Activated naive CD4-positive, alpha-beta T cell treated with anti-CD3 and anti-CD28 coated beads for 36 hours (primary cell): ENCODE results near the gene NUDT21. TPM values are rescaled to one million over a fixed set of nuclear protein-coding genes. Genes with fewer than 3 reads are reported as not detected.

Experiments
- CTCF ChIA-PET: fragments of 350-600 bp; sonication (Branson Sonifier 250); formaldehyde crosslinking; loops from one replicate; lab custom pipeline; 2021; ENCODE audit warnings: antibody characterized with exemption; lab: Charles Lee
- DNase-seq: peaks from one replicate; pipeline ENCODE4 v3.0.0-alpha.2; 2020
- H3K27ac Mint-ChIP-seq: one replicate; pipeline ENCODE4 v1.8.0; 2021; ENCODE audit warnings: mild to moderate bottlenecking, mixed read lengths
- H3K27me3 Mint-ChIP-seq: one replicate; pipeline ENCODE4 v1.8.0; 2021; ENCODE audit warnings: low read depth, mixed read lengths
- H3K36me3 Mint-ChIP-seq: one replicate; pipeline ENCODE4 v1.8.0; 2021; ENCODE audit warnings: low read depth, mixed read lengths
- H3K4me1 Mint-ChIP-seq: one replicate; pipeline ENCODE4 v1.8.0; 2021; ENCODE audit warnings: low read depth, mixed read lengths
- H3K4me3 Mint-ChIP-seq: one replicate; pipeline ENCODE4 v1.8.0; 2021; ENCODE audit warnings: mild to moderate bottlenecking, moderate library complexity, mixed read lengths
- H3K9me3 Mint-ChIP-seq: one replicate; pipeline ENCODE4 v1.8.0; 2021; ENCODE audit warnings: mixed read lengths
- intact Hi-C: fragments of 100-400 bp; cut with micrococcal nuclease; formaldehyde crosslinking; loops from one replicate; pipeline ENCODE4 v1.15.1; 2023
- total RNA-seq, 2 experiments: library from RNA; stranded (reverse); gene quantifications; one replicate each; pipeline ENCODE4 v1.2.3, GENCODE V29; 2021

NUDT21 gene
- total RNA-seq, 2 experiments from 2014 or later = 324 to 330 TPM

DNA sequence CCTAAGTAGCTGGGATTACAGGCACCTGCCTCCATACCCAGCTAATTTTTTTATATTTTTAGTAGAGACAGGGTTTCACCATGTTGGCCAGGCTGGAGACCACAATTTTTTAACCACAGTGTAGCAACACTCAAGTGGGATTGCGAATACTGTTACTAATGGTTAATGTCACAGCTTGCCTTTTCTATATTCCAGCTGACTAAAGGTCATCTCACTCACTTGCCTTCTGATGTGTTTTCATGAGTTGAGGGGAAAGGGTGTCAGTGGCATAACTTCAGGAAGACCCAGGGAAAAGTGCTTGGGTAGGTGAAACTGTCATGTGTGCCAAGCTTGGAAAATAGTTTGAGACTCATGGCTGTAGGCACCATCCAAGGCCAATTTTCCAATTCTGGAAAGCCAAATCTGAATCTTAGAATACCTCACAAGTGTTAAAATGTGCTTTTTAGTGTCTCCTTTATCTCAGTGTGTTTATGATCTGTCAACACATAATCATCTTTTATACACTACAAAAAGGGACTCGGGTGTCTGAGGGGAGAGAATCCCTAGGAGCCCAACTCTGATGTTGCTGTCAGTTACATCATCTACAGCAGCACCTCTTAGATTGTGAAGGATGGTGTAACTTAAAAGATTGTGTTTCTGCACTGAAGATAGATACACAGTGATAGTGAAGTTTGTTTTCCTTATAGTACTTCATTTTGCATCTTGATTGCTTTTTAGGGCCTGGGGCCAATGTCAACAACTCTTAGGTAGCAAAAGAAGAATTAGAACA is 27.3 kb upstream of the NUDT21 start:
- peak overlapping the region; percentile 3 for H3K27ac Mint-ChIP-seq
- peaks cover 25% of the 10 kb centered on the region for H3K4me1 Mint-ChIP-seq
- no peaks in the 10 kb centered on the region for H3K9me3 Mint-ChIP-seq
- no peak overlapping the region for H3K4me3 Mint-ChIP-seq
- CTCF ChIA-PET = interaction anchor here (0.6 kb wide), 1 partner anchor 64 kb away, joined by 5 read pairs; no protein-coding TSS in a partner anchor
- intact Hi-C loops = no loop called here
- DNase-seq = no peak
- H3K36me3 Mint-ChIP-seq = peaks cover 33% of the 10 kb centered on the region
- H3K27me3 Mint-ChIP-seq = no peaks in the 10 kb centered on the region

DNA sequence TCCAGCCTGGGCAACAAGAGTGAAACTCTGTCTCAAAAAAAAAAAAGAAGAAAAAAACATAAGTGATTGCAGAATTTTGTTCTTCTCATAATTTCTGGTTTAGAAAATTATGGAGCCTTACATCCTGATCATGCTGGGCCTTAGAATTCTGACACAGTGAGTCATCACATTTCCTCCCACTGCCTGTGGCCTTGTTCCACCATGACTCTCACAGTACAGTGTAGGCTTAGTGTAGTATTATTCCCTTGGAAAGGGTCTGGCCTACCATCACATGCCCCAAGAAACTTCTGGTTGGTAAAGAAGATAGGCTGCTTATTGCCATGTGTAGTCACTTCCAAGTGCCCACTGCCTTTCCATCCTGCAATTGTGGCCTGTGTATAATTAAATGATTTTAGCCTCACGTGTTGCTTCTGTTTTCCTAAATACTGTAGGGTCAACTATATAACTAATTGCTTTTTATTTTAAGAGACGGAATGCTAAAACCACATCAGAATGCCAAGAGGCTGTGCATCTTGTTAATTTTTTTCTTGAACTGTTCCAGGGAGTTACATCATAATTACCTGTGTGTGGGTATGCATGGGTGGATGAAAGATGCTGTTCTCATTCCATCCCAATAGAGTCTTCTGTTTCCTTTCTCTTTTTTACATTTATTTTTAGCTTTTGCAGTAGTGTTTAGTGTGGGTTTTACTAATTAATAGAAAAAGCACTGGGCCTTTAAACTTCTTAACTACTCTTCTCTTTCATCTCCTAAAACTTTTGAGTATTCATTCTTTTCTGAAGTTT is 26.2 kb upstream of the NUDT21 start:
- DNase-seq = peak; percentile 26
- H3K27me3 Mint-ChIP-seq = no peaks in the 10 kb centered on the region
- H3K4me3 Mint-ChIP-seq = no peak overlapping the region
- peaks cover 39% of the 10 kb centered on the region for H3K36me3 Mint-ChIP-seq
- H3K9me3 Mint-ChIP-seq = no peaks in the 10 kb centered on the region
- peak overlapping the region; percentile 84 for H3K27ac Mint-ChIP-seq
- intact Hi-C loops = no loop called here
- CTCF ChIA-PET = no interaction called here
- peaks cover 25% of the 10 kb centered on the region for H3K4me1 Mint-ChIP-seq

DNA sequence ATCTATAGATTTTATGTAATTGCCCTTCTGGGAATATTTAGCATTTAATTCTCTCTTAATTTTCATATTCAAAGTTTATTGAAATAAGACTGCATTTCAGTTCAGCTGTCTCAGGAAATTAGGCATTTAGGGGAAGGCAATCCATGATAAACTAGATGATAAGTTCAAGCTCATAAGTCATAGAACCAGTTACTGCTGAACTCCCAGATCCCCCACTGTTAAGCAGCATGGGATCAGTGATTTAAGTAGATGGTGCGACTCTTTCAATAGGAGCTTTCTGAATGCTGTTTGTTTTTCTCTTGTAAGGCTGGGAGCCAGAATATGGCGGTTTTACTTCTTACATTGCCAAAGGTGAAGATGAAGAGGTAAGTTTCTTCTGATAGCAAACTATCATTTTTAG is 24.1 kb upstream of the NUDT21 start:
- Mint-ChIP-seq H3K9me3 (no peaks in the 10 kb centered on the region), H3K27me3 (no peaks in the 10 kb centered on the region), H3K36me3 (peaks cover 49% of the 10 kb centered on the region), H3K4me1 (peaks cover 25% of the 10 kb centered on the region), H3K4me3 (no peak overlapping the region), H3K27ac (no peak overlapping the region)
- CTCF ChIA-PET = interaction anchor here (0.6 kb wide), 1 partner anchor 20 kb away, joined by 3 read pairs; no protein-coding TSS in a partner anchor
- DNase-seq = no peak
- intact Hi-C loops = no loop called here

DNA sequence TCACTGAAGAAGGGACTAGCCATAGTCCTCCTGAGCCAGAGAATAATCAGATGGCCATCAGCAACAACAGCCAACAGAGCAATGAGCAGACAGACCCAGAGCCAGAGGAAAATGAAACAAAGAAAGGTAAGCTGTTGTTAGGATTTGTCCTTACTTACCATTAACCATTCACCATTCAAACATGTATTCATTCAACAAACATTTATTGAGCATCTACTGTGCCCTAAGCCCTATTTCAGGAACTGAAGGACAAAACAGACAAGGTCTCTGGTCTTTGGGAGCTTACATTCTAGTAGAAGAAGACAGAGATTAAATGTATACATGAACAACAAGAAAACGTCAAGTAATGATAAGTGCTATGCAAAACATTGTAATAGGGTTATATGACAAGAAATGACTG is 19.5 kb upstream of the NUDT21 start:
- Mint-ChIP-seq H3K27me3 (no peaks in the 10 kb centered on the region), H3K27ac (no peak overlapping the region), H3K9me3 (no peaks in the 10 kb centered on the region), H3K4me3 (no peak overlapping the region), H3K4me1 (no peaks in the 10 kb centered on the region), H3K36me3 (peaks cover 46% of the 10 kb centered on the region)
- CTCF ChIA-PET = interaction anchor here (0.9 kb wide), 1 partner anchor 47 kb away, joined by 5 read pairs; no protein-coding TSS in a partner anchor
- intact Hi-C loops = no loop called here
- no peak for DNase-seq

DNA sequence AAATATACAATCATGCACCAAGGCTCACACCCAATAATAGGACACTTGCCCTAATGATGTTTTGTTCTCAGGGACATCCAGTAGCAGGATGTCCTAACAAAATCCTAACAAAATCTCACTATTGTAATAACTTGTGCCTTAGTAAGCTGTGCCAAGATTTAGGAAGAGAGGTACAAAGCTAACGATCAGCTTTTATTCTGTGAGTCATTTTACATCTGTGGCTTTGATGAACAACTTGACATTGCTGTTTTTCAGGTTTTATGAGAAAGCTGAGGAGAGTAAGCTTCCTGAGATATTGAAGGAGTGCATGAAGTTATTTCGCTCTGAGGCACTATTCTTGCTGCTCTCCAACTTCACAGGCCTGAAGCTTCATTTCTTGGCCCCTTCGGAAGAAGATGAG is 19.1 kb upstream of the NUDT21 start:
- no peaks in the 10 kb centered on the region for H3K9me3 Mint-ChIP-seq
- no peaks in the 10 kb centered on the region for H3K4me1 Mint-ChIP-seq
- CTCF ChIA-PET = interaction anchor here (2.0 kb wide), 1 partner anchor 10 kb away, joined by 8 read pairs; no protein-coding TSS in a partner anchor
- H3K36me3 Mint-ChIP-seq = peaks cover 45% of the 10 kb centered on the region
- no peak overlapping the region for H3K4me3 Mint-ChIP-seq
- no peaks in the 10 kb centered on the region for H3K27me3 Mint-ChIP-seq
- DNase-seq = no peak
- H3K27ac Mint-ChIP-seq = no peak overlapping the region
- intact Hi-C loops = no loop called here

DNA sequence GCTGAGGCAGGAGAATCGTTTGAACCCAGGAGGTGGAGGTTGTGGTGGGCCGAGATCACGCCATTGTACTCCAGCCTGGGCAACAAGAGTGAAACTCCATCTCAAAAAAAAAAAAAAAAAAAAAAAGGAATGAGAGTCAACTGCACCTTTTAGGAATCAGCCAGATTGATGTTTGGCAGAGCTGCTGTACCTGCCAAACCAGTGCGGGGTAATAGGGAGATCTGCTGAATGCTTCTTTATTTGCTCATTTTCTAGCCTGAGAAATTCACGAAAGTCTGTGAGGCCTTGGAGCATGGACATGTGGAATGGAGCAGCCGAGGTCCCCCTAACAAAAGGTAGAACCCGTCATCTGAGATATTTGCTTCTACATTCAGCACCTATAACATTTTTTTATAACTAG is 18.6 kb upstream of the NUDT21 start:
- Mint-ChIP-seq H3K36me3 (peaks cover 40% of the 10 kb centered on the region), H3K27ac (no peak overlapping the region), H3K27me3 (no peaks in the 10 kb centered on the region), H3K4me3 (no peak overlapping the region), H3K9me3 (no peaks in the 10 kb centered on the region), H3K4me1 (no peaks in the 10 kb centered on the region)
- CTCF ChIA-PET = interaction anchor here (1.4 to 2.0 kb wide), 2 partner anchors 10 to 13 kb away, joined by 3 to 8 read pairs; no protein-coding TSS in a partner anchor
- intact Hi-C loops = no loop called here
- DNase-seq = no peak

DNA sequence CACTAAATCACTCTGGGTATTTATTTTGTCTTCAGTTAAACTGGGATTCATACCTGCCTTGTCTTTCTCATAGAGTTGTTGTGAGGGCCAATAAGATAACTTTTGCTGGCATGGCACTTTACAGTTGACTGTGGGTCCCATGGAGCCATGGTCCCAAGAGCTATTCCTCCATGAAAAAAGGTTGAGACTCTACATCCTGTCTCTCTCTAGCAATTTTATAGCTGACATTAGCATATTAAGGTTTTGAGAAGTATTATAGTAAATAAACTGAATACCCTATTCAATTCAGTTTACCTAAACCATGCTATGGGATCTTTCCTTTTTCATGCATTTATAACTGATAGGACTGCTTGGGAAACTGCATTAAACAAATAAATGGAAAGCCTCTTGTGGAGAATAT is 17.7 kb upstream of the NUDT21 start:
- intact Hi-C loops = no loop called here
- Mint-ChIP-seq H3K4me1 (no peaks in the 10 kb centered on the region), H3K27me3 (no peaks in the 10 kb centered on the region), H3K9me3 (no peaks in the 10 kb centered on the region), H3K4me3 (no peak overlapping the region), H3K27ac (no peak overlapping the region), H3K36me3 (peaks cover 46% of the 10 kb centered on the region)
- no peak for DNase-seq
- CTCF ChIA-PET = interaction anchor here (1.4 to 2.0 kb wide), 2 partner anchors 9 to 12 kb away, joined by 3 to 8 read pairs; no protein-coding TSS in a partner anchor

DNA sequence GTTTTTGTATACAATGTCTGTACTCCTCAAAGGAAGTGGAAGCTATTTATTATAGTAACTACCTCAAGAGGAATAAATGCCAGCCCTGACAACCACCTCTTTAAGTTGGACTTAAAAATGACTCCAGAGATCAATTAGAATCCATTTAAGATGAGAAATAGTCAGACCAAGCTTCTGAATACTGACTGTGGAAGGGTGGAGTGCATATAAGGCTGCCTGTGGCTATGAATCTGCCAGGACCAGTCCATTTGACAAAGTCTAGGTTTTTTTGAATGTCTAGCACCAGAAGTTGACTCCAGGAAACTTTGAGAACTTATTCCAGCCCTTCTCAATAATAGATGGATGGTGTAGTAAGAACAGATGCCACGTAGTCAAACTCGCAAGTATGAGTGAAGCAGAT is 15.2 kb upstream of the NUDT21 start:
- Mint-ChIP-seq H3K4me3 (no peak overlapping the region), H3K36me3 (peaks cover 39% of the 10 kb centered on the region), H3K9me3 (no peaks in the 10 kb centered on the region), H3K4me1 (no peaks in the 10 kb centered on the region), H3K27me3 (no peaks in the 10 kb centered on the region), H3K27ac (no peak overlapping the region)
- CTCF ChIA-PET = interaction anchor here (0.5 kb wide), 1 partner anchor 265 kb away, joined by 3 read pairs; no protein-coding TSS in a partner anchor
- intact Hi-C loops = no loop called here
- DNase-seq = no peak

DNA sequence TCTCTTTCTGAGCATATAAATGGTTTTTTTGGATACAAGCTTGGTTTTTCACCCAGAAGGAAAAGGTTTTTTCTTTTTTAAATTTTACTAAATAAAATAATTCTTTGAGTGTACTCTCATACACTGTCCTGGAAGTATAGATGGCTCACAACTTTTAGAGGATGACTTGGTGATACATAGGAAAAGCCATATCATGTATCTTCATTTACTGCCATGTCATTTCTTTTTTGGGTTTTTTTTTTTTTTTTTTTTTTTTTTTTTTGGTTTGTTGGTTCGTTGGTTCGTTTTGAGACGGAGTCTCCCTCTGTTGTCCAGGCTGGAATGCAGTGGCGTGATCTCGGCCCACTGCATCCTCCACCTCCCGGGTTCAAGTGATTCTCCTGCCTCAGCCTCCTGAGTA is 12.0 kb upstream of the NUDT21 start:
- Mint-ChIP-seq H3K9me3 (no peaks in the 10 kb centered on the region), H3K36me3 (peaks cover 37% of the 10 kb centered on the region), H3K4me3 (no peak overlapping the region), H3K4me1 (no peaks in the 10 kb centered on the region), H3K27ac (no peak overlapping the region), H3K27me3 (no peaks in the 10 kb centered on the region)
- CTCF ChIA-PET = interaction anchor here (0.5 to 0.7 kb wide), 3 partner anchors 32 to 76 kb away, joined by 3 read pairs; no protein-coding TSS in a partner anchor
- intact Hi-C loops = no loop called here
- no peak for DNase-seq

DNA sequence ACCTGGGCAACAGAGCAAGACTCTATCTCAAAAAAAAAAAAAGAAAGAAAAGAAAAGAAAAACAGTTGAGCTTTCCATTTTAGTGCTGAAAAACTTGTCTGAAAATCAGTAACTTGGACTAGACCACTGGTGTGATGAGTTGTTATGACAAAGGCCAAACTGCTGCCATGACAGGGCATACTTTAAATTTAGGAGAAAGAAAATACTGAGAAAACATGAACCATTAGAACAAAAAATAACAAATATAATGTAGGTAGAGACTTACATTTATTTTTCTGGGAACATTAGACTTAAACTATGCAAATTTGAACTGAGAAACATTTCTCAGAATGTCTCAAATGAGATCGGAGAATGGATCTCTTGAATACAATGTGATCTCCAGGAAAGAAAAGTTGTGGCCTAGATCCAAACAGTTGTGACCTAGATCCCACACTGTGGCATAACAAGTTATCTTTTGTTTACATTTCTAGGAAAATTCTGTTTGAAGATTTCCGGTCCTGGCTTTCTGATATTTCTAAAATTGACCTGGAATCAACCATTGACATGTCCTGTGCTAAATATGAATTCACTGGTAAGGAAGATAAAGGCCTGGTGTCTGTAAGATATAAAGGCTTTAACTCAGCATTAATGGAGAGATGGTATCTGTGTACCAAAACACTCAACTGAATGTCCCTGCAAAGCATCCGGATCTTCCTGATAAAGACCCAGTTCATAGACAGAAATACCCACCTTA is 11.1 kb upstream of the NUDT21 start:
- H3K27ac Mint-ChIP-seq = no peak overlapping the region
- peaks cover 40% of the 10 kb centered on the region for H3K36me3 Mint-ChIP-seq
- no peak overlapping the region for H3K4me3 Mint-ChIP-seq
- intact Hi-C loops = no loop called here
- no peak for DNase-seq
- CTCF ChIA-PET = no interaction called here
- no peaks in the 10 kb centered on the region for H3K4me1 Mint-ChIP-seq
- H3K9me3 Mint-ChIP-seq = no peaks in the 10 kb centered on the region
- H3K27me3 Mint-ChIP-seq = no peaks in the 10 kb centered on the region

DNA sequence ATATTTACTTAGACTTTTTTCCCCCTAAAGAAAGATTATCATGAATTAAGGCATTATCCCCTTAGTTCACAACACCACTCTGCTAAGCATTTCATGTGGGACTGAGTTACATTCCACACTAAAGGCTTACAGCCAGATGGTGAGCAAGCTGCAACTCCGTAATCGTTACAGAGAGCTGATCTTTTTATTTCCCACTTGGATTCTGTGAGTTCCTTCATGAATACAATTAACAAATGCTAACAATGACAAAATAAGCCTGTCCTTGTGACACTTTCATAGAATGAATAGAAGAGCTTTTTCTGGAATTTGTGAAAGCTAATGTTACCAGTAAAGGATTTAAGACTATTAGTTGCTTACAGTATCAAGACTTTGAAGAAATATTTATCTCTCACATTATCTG is 9.0 kb upstream of the NUDT21 start:
- Mint-ChIP-seq H3K4me3 (no peak overlapping the region), H3K9me3 (no peaks in the 10 kb centered on the region), H3K4me1 (peaks cover 3% of the 10 kb centered on the region), H3K27me3 (no peaks in the 10 kb centered on the region), H3K36me3 (peaks cover 45% of the 10 kb centered on the region), H3K27ac (no peak overlapping the region)
- DNase-seq = no peak
- CTCF ChIA-PET = interaction anchor here (1.1 kb wide), 1 partner anchor 9 kb away, joined by 8 read pairs; no protein-coding TSS in a partner anchor
- intact Hi-C loops = no loop called here

DNA sequence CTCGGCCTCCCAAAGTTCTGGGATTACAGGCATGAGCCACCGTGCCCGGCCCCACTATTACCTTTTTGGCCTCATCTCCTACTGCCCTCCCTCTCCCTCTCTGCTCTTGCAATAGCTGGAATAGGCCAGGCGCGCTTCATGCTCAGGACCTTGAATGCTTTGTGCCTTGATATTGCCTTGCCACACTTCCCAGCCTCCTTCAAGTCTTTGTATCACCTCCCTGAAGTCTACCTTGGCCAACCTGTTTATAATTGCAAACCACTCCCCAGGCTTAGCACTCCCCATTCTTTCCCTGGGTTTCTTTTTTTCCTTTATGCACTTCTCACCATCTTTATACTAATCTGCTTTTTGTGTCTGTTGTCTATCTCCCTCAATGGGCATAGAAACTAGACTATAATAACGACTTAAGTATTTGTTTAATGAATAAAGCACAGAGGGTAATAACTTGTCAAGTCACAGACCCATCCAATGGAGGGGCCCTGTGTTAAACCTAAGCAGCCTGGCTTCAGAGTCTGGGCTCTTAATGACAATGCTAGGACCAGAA is 6.9 kb upstream of the NUDT21 start:
- intact Hi-C loops = no loop called here
- no peaks in the 10 kb centered on the region for H3K27me3 Mint-ChIP-seq
- CTCF ChIA-PET = no interaction called here
- no peak overlapping the region for H3K27ac Mint-ChIP-seq
- H3K36me3 Mint-ChIP-seq = peaks cover 50% of the 10 kb centered on the region
- H3K9me3 Mint-ChIP-seq = no peaks in the 10 kb centered on the region
- no peak overlapping the region for H3K4me3 Mint-ChIP-seq
- H3K4me1 Mint-ChIP-seq = peaks cover 6% of the 10 kb centered on the region
- no peak for DNase-seq
